Hepatocyte (in vitro differentiated cells): Measurements from ENCODE around the gene BEX3. TPM values are rescaled to one million over a fixed set of nuclear protein-coding genes. Genes with fewer than 3 reads are reported as not detected.

Experiments
- DNase-seq: peaks from one replicate; pipeline ENCODE4 v3.0.0-alpha.2; 2016; ENCODE audit warnings: low spot score
- H2AFZ ChIP-seq: fragments of 200-600 bp; sonication (generic); 2 replicates; pipeline ENCODE4 v1.6.0; 2016; ENCODE audit warnings: antibody characterized with exemption, mild to moderate bottlenecking
- H3K27ac ChIP-seq: fragments of 200-600 bp; sonication (generic); 2 replicates; pipeline ENCODE4 v1.5.1; 2016; ENCODE audit warnings: mild to moderate bottlenecking
- H3K27me3 ChIP-seq: fragments of 200-600 bp; sonication (generic); 2 replicates; pipeline ENCODE4 v1.6.1; 2016
- H3K36me3 ChIP-seq: fragments of 200-600 bp; sonication (generic); replicated peaks from 2 replicates; pipeline ENCODE4 v1.5.1; 2016; ENCODE audit warnings: low read depth; ENCODE audit not compliant: insufficient read depth
- H3K4me1 ChIP-seq: fragments of 200-600 bp; sonication (generic); 2 replicates; pipeline ENCODE4 v1.5.1; 2016; ENCODE audit warnings: mild to moderate bottlenecking, moderate library complexity; ENCODE audit not compliant: insufficient read depth
- H3K4me2 ChIP-seq: fragments of 200-600 bp; sonication (generic); 2 replicates; pipeline ENCODE4 v1.6.0; 2016
- H3K4me3 ChIP-seq: fragments of 200-600 bp; sonication (generic); 2 replicates; pipeline ENCODE4 v1.5.1; 2016; ENCODE audit warnings: mild to moderate bottlenecking
- H3K79me2 ChIP-seq: fragments of 200-600 bp; sonication (generic); 2 replicates; pipeline ENCODE4 v1.6.0; 2017; ENCODE audit warnings: mild to moderate bottlenecking
- H3K9me2 ChIP-seq: fragments of 200-600 bp; sonication (generic); replicated peaks from 2 replicates; pipeline ENCODE4 v1.6.0; 2017; ENCODE audit warnings: mild to moderate bottlenecking; ENCODE audit not compliant: insufficient read depth
- H3K9me3 ChIP-seq: fragments of 200-600 bp; sonication (generic); 2 replicates; pipeline ENCODE4 v1.5.1; 2016; ENCODE audit warnings: low read depth, mild to moderate bottlenecking
- H4K20me1 ChIP-seq: fragments of 200-600 bp; sonication (generic); 2 replicates; pipeline ENCODE4 v1.6.0; 2016; ENCODE audit warnings: mild to moderate bottlenecking; ENCODE audit not compliant: insufficient read depth, poor library complexity, severe bottlenecking
- CTCF ChIP-seq: fragments of 200-600 bp; sonication (generic); IDR thresholded peaks from 2 replicates; pipeline ENCODE4 v1.5.1; 2016; ENCODE audit warnings: antibody characterized with exemption, mild to moderate bottlenecking; ENCODE audit not compliant: poor library complexity
- EZH2 ChIP-seq: fragments of 200-600 bp; sonication (generic); IDR thresholded peaks from 2 replicates; pipeline ENCODE4 v1.6.1; 2016; ENCODE audit warnings: antibody characterized with exemption, mild to moderate bottlenecking, borderline replicate concordance
- EZH2phosphoT487 ChIP-seq: fragments of 200-600 bp; sonication (generic); IDR thresholded peaks from one replicate; pipeline ENCODE4 v1.6.1; 2018; ENCODE audit warnings: antibody characterized with exemption, mild to moderate bottlenecking, low read depth, moderate library complexity; ENCODE audit not compliant: unreplicated experiment, severe bottlenecking
- WGBS: methylation state at CpG from one replicate; pipeline ENCODE4 v1.1.6; 2016; ENCODE audit warnings: low lambda C conversion rate; ENCODE audit errors: missing lambda C conversion rate; 5-methylcytosine and 5-hydroxymethylcytosine counted together
- polyA plus RNA-seq: library from polyadenylated mRNA; unstranded; fragments of >200 nt; fragmentation: Nextera tagmentation; extraction: Ambion mirVana; gene quantifications from 2 replicates; pipeline ENCODE4 v1.2.1, GENCODE V29; 2016
- total RNA-seq: library from RNA; depleted of rRNA; stranded (reverse); fragments of >200 nt; gene quantifications from 2 replicates; pipeline ENCODE4 v1.2.3, GENCODE V29; 2014

The BEX3 gene
- total and polyA plus RNA-seq, 2 experiments from 2014 or later: 271 to 506 TPM

- Histone ChIP-seq H3K4me1 (no peaks in the 10 kb centered on the region), H4K20me1 (no peaks in the 10 kb centered on the region), H3K4me3 (no peak overlapping the region), H3K79me2 (no peaks in the 10 kb centered on the region), H3K27ac (no peak overlapping the region), H3K27me3 (no peaks in the 10 kb centered on the region), H3K36me3 (no peaks in the 10 kb centered on the region), H3K9me2 (no peaks in the 10 kb centered on the region), H2AFZ (no peak overlapping the region), H3K9me3 (no peaks in the 10 kb centered on the region), H3K4me2 (no peak overlapping the region)
- 52% methylated on average over 1 of the region's 1 CpG for WGBS
- TF ChIP-seq EZH2phosphoT487 (no peak), CTCF (no peak), EZH2 (no peak)
- no peak for DNase-seq
These were observed 41.0 kb downstream of the BEX3 start for GRCh38 chrX:103417370-103417769.

GRCh38 chrX:103417933-103418332 is 41.6 kb downstream of the BEX3 start:
- DNase-seq: no peak
- H3K27me3 ChIP-seq: no peaks in the 10 kb centered on the region
- no peaks in the 10 kb centered on the region for H4K20me1 ChIP-seq
- 53% methylated on average over 2 of the region's 2 CpGs for WGBS
- H3K9me2 ChIP-seq: no peaks in the 10 kb centered on the region
- no peaks in the 10 kb centered on the region for H3K9me3 ChIP-seq
- H3K79me2 ChIP-seq: no peaks in the 10 kb centered on the region
- H3K36me3 ChIP-seq: no peaks in the 10 kb centered on the region
- no peaks in the 10 kb centered on the region for H3K4me1 ChIP-seq
- no peak overlapping the region for H3K4me3 ChIP-seq
- no peak overlapping the region for H3K27ac ChIP-seq
- H2AFZ ChIP-seq: no peak overlapping the region
- TF ChIP-seq EZH2phosphoT487 (no peak), CTCF (no peak), EZH2 (no peak)
- H3K4me2 ChIP-seq: no peak overlapping the region

GRCh38 chrX:103418811-103419340 is 42.5 kb downstream of the BEX3 start:
- Histone ChIP-seq H3K4me2 (no peak overlapping the region), H3K9me2 (no peaks in the 10 kb centered on the region), H3K36me3 (no peaks in the 10 kb centered on the region), H2AFZ (no peak overlapping the region), H3K79me2 (no peaks in the 10 kb centered on the region), H3K4me1 (no peaks in the 10 kb centered on the region), H3K27ac (no peak overlapping the region), H3K9me3 (no peaks in the 10 kb centered on the region), H4K20me1 (no peaks in the 10 kb centered on the region), H3K4me3 (no peak overlapping the region), H3K27me3 (no peaks in the 10 kb centered on the region)
- TF ChIP-seq EZH2 (no peak), EZH2phosphoT487 (no peak), CTCF (no peak)
- DNase-seq: no peak
- 45% methylated on average over 1 of the region's 1 CpG for WGBS
